CD4-positive, alpha-beta T cell treated with Interleukin-4 for 1 hour (primary cell): Measurements from ENCODE around the gene DNAH9.

Experiments
- DNase-seq, 2 donors: peaks; one replicate each; pipeline ENCODE4 v3.0.0-alpha.2; 2020 to 2022

The DNAH9 gene

GRCh38 chr17:11668618-11669017 is 70.3 kb downstream of the DNAH9 start:
- no peak for DNase-seq

GRCh38 chr17:11671126-11671525 is 72.9 kb downstream of the DNAH9 start:
- DNase-seq: no peak

GRCh38 chr17:11682646-11683045 is 84.4 kb downstream of the DNAH9 start:
- no peak for DNase-seq

GRCh38 chr17:11690681-11691080 is 92.4 kb downstream of the DNAH9 start:
- DNase-seq: no peak

- no peak for DNase-seq
These were observed 94.4 kb downstream of the DNAH9 start for GRCh38 chr17:11692688-11693087.

GRCh38 chr17:11693284-11693683 is 95.0 kb downstream of the DNAH9 start:
- no peak for DNase-seq

GRCh38 chr17:11700668-11701067 is 102.4 kb downstream of the DNAH9 start:
- DNase-seq: no peak

- no peak for DNase-seq
These were observed 103.6 kb downstream of the DNAH9 start for GRCh38 chr17:11701911-11702310.

- DNase-seq: no peak
These were observed 105.8 kb downstream of the DNAH9 start for GRCh38 chr17:11704041-11704440.

- DNase-seq: no peak
These were observed 106.8 kb downstream of the DNAH9 start for GRCh38 chr17:11705111-11705510.

GRCh38 chr17:11707586-11707985 is 109.3 kb downstream of the DNAH9 start:
- DNase-seq: no peak

GRCh38 chr17:11712456-11712855 is 114.2 kb downstream of the DNAH9 start:
- no peak for DNase-seq

GRCh38 chr17:11719203-11719602 is 120.9 kb downstream of the DNAH9 start:
- DNase-seq: no peak

GRCh38 chr17:11719856-11720255 is 121.6 kb downstream of the DNAH9 start:
- no peak for DNase-seq

GRCh38 chr17:11720816-11721215 is 122.5 kb downstream of the DNAH9 start:
- DNase-seq: no peak

- no peak for DNase-seq
These were observed 132.5 kb downstream of the DNAH9 start for GRCh38 chr17:11730747-11731146.

GRCh38 chr17:11736613-11737312 is 138.5 kb downstream of the DNAH9 start:
- DNase-seq: no peak

GRCh38 chr17:11737313-11737679 is 139.0 kb downstream of the DNAH9 start:
- no peak for DNase-seq

- no peak for DNase-seq
These were observed 139.9 kb downstream of the DNAH9 start for GRCh38 chr17:11738151-11738550.

GRCh38 chr17:11739351-11739750 is 141.1 kb downstream of the DNAH9 start:
- no peak for DNase-seq

GRCh38 chr17:11739848-11740247 is 141.6 kb downstream of the DNAH9 start:
- DNase-seq: no peak

GRCh38 chr17:11742886-11743285 is 144.6 kb downstream of the DNAH9 start:
- DNase-seq: no peak

GRCh38 chr17:11744696-11745095 is 146.4 kb downstream of the DNAH9 start:
- DNase-seq: no peak

GRCh38 chr17:11747441-11747840 is 149.2 kb downstream of the DNAH9 start:
- no peak for DNase-seq

- no peak for DNase-seq
These were observed 159.5 kb downstream of the DNAH9 start for GRCh38 chr17:11757815-11758214.
